Activated CD4-positive, alpha-beta memory T cell treated with anti-CD3 and anti-CD28 coated beads for 36 hours (primary cell): ENCODE measurements around the gene PLXDC2. TPM values are rescaled to one million over a fixed set of nuclear protein-coding genes. Genes with fewer than 3 reads are reported as not detected.
"Not testable (repeated sequence)": the region's sequence is repeated elsewhere in the genome, so short reads cannot be mapped to it uniquely, and the experiment has no call there.

Source experiments
- CTCF ChIA-PET: fragments of 350-600 bp; sonication (Branson Sonifier 250); formaldehyde crosslinking; loops from one replicate; lab custom pipeline; 2021; ENCODE audit warnings: antibody characterized with exemption, inconsistent platforms; lab: Charles Lee
- POLR2A ChIA-PET: fragments of 350-600 bp; sonication (Branson Sonifier 250); formaldehyde crosslinking; loops from one replicate; lab custom pipeline; 2021; ENCODE audit warnings: antibody characterized with exemption; lab: Charles Lee
- DNase-seq: peaks from one replicate; pipeline ENCODE4 v3.0.0-alpha.2; 2020
- H3K27ac Mint-ChIP-seq: one replicate; pipeline ENCODE4 v1.8.0; 2021; ENCODE audit warnings: mixed read lengths
- H3K27me3 Mint-ChIP-seq: one replicate; pipeline ENCODE4 v1.8.0; 2021; ENCODE audit warnings: mixed read lengths
- H3K36me3 Mint-ChIP-seq: one replicate; pipeline ENCODE4 v1.8.0; 2021; ENCODE audit warnings: mixed read lengths
- H3K4me1 Mint-ChIP-seq: one replicate; pipeline ENCODE4 v1.8.0; 2021; ENCODE audit warnings: low read depth, mixed read lengths
- H3K4me3 Mint-ChIP-seq: one replicate; pipeline ENCODE4 v1.8.0; 2021; ENCODE audit warnings: mild to moderate bottlenecking, mixed read lengths
- H3K9me3 Mint-ChIP-seq: one replicate; pipeline ENCODE4 v1.8.0; 2021; ENCODE audit warnings: mixed read lengths
- intact Hi-C: fragments of 100-400 bp; cut with micrococcal nuclease; formaldehyde crosslinking; loops from one replicate; pipeline ENCODE4 v1.15.1; 2023
- total RNA-seq, 2 experiments: library from RNA; stranded (reverse); gene quantifications; one replicate each; pipeline ENCODE4 v1.2.3, GENCODE V29; 2021

The PLXDC2 gene
- total RNA-seq, 2 experiments from 2014 or later: not detected

DNA sequence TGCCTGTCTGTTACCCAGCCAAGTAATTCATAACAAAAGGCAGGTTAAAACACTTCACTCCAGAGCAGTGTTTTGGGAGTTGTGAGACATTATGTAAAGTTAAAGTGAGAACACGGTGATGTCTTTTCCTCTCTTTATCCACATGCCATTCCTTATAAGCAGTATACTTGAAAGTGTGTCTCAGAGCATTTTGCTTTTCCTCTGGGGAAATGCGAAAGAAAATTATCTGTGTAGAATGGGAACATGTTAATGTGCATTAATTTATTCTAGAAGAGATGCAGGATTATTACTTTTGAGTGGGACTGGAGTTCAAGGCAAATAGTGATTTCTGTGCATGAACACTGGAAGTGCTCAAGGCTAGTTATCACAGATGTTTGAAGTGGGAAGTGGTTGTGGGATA lies 170.4 kb downstream of the PLXDC2 start:
- Mint-ChIP-seq H3K36me3 (no peaks in the 10 kb centered on the region), H3K4me1 (no peaks in the 10 kb centered on the region), H3K27ac (no peak overlapping the region), H3K27me3 (no peaks in the 10 kb centered on the region), H3K9me3 (peaks cover 2% of the 10 kb centered on the region), H3K4me3 (no peak overlapping the region)
- intact Hi-C loops: no loop called here
- ChIA-PET POLR2A (no interaction called here), CTCF (no interaction called here)
- DNase-seq: no peak

DNA sequence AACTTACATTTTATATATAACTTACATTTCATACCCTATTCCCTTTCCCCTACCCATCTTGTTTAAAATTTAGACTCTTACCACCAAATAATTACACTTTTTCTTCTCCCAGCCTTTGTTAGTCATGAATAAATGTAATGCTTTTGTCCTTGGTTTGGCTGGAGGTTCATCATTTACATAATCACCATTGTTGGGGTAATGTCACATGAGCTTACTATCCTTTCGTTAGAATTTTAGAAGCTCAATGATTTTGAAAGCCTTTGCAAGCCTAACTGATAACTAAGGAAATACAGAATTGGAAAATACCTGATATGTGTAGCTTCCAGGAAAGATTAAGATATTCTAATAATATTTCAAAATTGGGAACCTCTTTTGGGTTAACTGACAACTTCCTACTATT lies 171.7 kb downstream of the PLXDC2 start:
- ChIA-PET POLR2A (no interaction called here), CTCF (no interaction called here)
- intact Hi-C loops: no loop called here
- DNase-seq: no peak
- no peaks in the 10 kb centered on the region for H3K27me3 Mint-ChIP-seq
- no peak overlapping the region for H3K4me3 Mint-ChIP-seq
- no peaks in the 10 kb centered on the region for H3K4me1 Mint-ChIP-seq
- no peak overlapping the region for H3K27ac Mint-ChIP-seq
- H3K9me3 Mint-ChIP-seq: peaks cover 2% of the 10 kb centered on the region
- no peaks in the 10 kb centered on the region for H3K36me3 Mint-ChIP-seq

DNA sequence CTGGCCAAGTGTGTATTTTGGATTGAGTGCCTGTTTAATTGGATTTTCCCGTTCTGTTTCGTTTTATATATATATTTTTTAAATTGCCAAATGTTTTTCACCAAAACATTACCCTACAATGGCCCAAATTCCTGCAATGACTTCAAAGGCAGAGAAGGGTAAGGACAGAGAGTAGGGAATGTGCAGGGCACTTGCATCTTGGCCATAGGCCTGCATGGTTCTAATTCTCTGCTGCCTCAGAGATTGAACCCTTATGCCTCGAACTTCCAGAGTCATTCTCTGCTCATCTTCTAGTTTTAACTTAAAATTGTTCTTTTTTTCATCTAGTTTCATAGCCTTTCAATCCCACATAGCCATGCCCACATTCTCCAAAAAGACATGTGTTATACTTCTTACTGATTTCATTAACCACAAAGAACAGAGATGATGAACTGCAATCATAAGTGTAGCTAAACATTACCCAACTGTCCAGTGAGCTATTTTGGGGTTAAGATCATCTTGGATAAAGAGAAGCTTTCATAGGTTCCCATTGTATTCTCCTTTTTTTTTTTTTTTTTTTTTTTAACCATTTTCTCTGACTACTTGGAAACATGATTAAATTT lies 177.6 kb downstream of the PLXDC2 start:
- H3K27me3 Mint-ChIP-seq: no peaks in the 10 kb centered on the region
- no peaks in the 10 kb centered on the region for H3K36me3 Mint-ChIP-seq
- no peak overlapping the region for H3K27ac Mint-ChIP-seq
- H3K4me3 Mint-ChIP-seq: no peak overlapping the region
- ChIA-PET CTCF (no interaction called here), POLR2A (no interaction called here)
- no peaks in the 10 kb centered on the region for H3K4me1 Mint-ChIP-seq
- intact Hi-C loops: no loop called here
- H3K9me3 Mint-ChIP-seq: peaks cover 8% of the 10 kb centered on the region
- no peak for DNase-seq

DNA sequence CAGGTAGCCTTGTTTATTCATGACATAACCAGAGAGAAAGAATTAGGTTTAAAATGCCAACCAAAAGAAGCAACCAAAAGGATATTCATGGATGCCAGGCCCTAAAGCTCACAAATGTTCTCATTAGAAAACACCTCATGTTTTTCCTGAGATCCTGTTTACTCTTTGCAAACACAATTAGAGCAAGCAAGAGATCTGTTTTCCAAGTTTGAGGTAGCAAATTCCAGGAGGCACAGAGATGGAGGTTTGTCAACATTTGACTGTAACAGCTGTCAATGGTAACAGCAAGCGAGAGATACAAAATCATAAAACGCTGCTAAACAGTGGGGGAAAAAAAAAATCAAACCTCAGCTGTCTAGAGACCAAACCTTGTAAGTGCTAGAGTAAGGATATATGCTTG lies 182.2 kb downstream of the PLXDC2 start:
- CTCF ChIA-PET: no interaction called here
- Mint-ChIP-seq H3K4me1 (no peaks in the 10 kb centered on the region), H3K27ac (no peak overlapping the region), H3K9me3 (peaks cover 13% of the 10 kb centered on the region), H3K4me3 (no peak overlapping the region), H3K36me3 (no peaks in the 10 kb centered on the region), H3K27me3 (no peaks in the 10 kb centered on the region)
- intact Hi-C loops: no loop called here
- no peak for DNase-seq
- POLR2A ChIA-PET: no interaction called here

DNA sequence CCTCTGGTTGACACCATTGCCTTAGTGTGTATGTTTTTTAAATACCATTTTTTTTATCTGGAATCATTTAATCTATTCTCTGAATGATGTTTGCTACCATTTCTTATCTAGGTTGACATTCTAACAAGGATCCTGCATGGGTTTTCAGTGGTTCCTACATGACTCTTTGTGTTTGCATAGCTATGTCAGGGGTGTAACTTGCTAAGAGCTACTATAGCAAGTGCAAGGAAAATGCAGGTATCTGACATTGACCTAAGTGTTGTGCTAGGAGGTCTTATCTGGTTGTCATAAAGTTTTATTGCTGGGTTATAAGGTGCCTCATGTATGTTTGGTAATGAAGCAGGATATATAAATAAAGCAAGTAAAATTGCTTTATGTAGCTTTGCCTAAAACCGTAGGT lies 183.2 kb downstream of the PLXDC2 start:
- H3K9me3 Mint-ChIP-seq: peaks cover 13% of the 10 kb centered on the region
- ChIA-PET POLR2A (no interaction called here), CTCF (no interaction called here)
- no peak overlapping the region for H3K27ac Mint-ChIP-seq
- no peaks in the 10 kb centered on the region for H3K27me3 Mint-ChIP-seq
- intact Hi-C loops: no loop called here
- H3K4me3 Mint-ChIP-seq: no peak overlapping the region
- no peak for DNase-seq
- no peaks in the 10 kb centered on the region for H3K4me1 Mint-ChIP-seq
- H3K36me3 Mint-ChIP-seq: no peaks in the 10 kb centered on the region

DNA sequence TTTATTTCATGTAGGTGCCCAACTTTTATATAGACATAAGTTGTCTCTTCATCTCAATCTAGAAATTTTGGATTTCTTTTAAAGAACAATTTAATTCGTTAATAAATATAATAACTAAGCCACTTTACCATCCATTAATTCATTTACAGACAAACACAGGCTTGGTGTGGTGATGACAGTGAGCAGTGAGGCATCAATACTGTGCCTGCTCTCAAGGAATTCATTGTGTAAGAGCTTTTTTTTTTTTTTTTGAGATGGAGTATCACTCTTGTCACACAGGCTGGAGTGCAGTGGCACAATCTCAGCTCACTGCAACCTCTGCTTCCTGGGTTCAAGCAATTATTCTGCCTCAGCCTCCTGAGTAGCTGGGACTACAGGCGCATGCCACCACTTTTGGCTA lies 185.8 kb downstream of the PLXDC2 start:
- H3K27me3 Mint-ChIP-seq, H3K4me3 Mint-ChIP-seq, POLR2A ChIA-PET, CTCF ChIA-PET, intact Hi-C loops, H3K9me3 Mint-ChIP-seq, DNase-seq, H3K36me3 Mint-ChIP-seq, H3K4me1 Mint-ChIP-seq, H3K27ac Mint-ChIP-seq: not testable (repeated sequence)

DNA sequence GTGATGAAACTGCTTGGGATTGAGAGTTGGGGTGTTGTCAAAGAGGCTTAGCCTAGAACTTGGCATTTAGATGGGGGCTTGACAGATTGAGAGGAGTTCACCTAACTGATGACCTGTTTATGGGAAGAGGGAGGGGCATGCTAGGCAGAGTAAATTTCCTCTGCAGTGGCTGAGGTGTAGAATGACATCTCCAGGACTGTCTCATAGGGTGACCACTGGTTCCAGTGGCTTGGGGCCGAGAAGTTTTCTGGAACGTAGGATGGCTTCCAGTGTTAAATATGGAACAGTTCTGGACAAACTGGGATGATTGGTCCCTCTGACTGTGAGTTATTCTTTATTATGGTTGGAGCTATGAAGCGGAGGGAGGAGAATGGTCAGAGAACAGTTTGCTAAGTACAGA lies 186.4 kb downstream of the PLXDC2 start:
- H3K27me3 Mint-ChIP-seq: no peaks in the 10 kb centered on the region
- no peaks in the 10 kb centered on the region for H3K36me3 Mint-ChIP-seq
- no peak overlapping the region for H3K4me3 Mint-ChIP-seq
- peaks cover 9% of the 10 kb centered on the region for H3K9me3 Mint-ChIP-seq
- intact Hi-C loops: no loop called here
- ChIA-PET POLR2A (no interaction called here), CTCF (no interaction called here)
- no peaks in the 10 kb centered on the region for H3K4me1 Mint-ChIP-seq
- H3K27ac Mint-ChIP-seq: no peak overlapping the region
- DNase-seq: no peak

DNA sequence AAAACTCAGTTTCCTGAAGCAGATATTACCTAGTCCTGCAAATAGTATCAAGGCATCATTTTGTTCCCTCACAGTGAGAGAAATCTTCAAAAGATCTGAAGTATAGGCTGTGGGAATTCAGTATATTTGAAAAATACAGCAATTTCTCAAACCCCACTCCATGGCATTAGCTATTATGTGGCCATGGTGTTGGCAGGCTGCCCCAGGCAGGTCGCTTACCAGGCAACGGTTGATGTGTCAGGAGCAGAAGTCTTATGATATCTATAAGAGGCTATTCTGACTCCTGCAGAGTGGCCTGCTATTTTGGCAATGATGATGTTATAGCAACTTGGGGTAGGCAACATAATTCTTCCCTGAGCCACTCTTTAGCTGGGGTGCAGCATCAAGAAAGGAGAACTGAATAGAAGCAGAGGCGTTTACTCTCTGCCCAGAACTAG lies 187.9 kb downstream of the PLXDC2 start:
- no peak overlapping the region for H3K4me3 Mint-ChIP-seq
- no peaks in the 10 kb centered on the region for H3K36me3 Mint-ChIP-seq
- no peak for DNase-seq
- H3K9me3 Mint-ChIP-seq: peaks cover 9% of the 10 kb centered on the region
- ChIA-PET POLR2A (no interaction called here), CTCF (no interaction called here)
- no peak overlapping the region for H3K27ac Mint-ChIP-seq
- H3K4me1 Mint-ChIP-seq: no peaks in the 10 kb centered on the region
- intact Hi-C loops: no loop called here
- H3K27me3 Mint-ChIP-seq: no peaks in the 10 kb centered on the region

DNA sequence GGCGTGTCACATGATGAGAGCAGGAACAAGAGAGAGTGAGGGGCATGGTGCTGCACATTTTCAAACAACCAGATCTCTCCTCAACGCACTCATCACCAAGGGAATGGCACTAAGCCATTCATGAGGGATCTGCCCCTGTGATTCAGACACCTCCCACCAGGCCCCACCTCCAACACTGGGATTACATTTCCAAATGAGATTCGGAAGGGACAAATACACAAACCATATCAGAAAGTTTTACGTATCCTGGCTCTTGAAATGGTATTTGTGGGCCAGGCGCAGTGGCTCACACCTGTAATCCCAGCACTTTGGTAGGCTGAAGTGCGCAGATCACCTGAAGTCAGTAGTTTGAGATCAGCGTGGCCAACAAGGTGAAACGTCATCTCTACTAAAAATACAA lies 189.4 kb downstream of the PLXDC2 start:
- Mint-ChIP-seq H3K9me3 (peaks cover 9% of the 10 kb centered on the region), H3K27ac (no peak overlapping the region)
- intact Hi-C loops: no loop called here

DNA sequence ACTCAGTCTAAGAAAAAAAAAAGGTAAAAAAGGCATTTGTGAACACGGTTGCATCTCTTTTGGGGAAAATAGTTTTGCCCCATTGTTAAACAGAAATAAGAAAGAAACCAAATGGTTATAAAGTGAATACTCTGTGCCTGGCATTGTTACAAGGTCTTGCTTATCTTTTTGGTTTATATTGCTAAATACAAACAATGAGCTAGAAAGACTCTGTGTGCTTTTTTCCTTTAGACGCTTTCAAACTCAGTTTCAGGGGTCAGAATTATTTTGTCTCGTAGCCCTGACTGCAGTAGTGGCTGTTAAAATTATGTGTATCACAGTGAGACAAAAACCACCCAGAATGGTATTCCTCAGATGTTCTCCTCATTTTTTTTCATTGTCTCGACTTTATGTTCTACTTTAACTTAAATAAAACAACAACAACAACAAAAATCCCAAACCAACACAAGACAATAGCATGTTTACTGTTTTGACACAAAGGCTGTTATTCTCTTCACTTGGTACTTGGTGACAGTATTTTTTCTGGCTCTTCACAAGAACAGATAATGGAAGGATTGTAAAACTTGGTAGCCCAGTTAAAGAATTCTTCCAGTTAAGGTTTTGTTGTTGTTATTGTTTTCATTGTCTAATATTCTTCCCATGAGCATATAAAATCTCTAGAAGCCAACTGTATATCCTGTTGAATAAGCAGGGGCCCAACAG lies 190.1 kb downstream of the PLXDC2 start:
- no peak overlapping the region for H3K27ac Mint-ChIP-seq
- CTCF ChIA-PET: no interaction called here

More for the DNA sequence above, 189.4 kb downstream of the PLXDC2 start:
- ChIA-PET CTCF (no interaction called here), POLR2A (no interaction called here)
- no peak overlapping the region for H3K4me3 Mint-ChIP-seq
- no peaks in the 10 kb centered on the region for H3K36me3 Mint-ChIP-seq
- DNase-seq: no peak
- H3K4me1 Mint-ChIP-seq: no peaks in the 10 kb centered on the region
- no peaks in the 10 kb centered on the region for H3K27me3 Mint-ChIP-seq

DNA sequence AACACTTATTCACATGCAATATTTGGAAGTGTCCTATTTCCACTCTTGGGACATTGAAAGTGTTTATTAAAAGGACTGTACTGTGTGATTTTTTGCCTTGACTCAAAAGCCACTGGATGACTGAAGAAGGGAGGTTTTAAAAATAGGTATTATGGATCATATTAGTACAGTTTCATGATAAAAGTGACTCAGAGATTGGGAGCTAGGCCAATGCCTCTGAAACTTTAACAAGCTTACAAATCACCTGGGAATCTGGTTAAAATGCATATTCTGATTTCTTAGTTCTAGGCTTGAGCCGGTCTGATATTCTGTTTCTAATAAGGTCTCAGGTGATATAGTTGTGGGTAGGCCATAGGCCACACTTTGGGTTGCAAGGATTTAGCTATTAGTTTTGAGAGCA lies 191.2 kb downstream of the PLXDC2 start:
- H3K27ac Mint-ChIP-seq: no peak overlapping the region
- intact Hi-C loops: no loop called here
- ChIA-PET POLR2A (no interaction called here), CTCF (no interaction called here)
- DNase-seq: no peak
- peaks cover 7% of the 10 kb centered on the region for H3K9me3 Mint-ChIP-seq
- H3K36me3 Mint-ChIP-seq: no peaks in the 10 kb centered on the region
- H3K4me3 Mint-ChIP-seq: no peak overlapping the region
- no peaks in the 10 kb centered on the region for H3K27me3 Mint-ChIP-seq
- H3K4me1 Mint-ChIP-seq: no peaks in the 10 kb centered on the region

More for the DNA sequence above, 190.1 kb downstream of the PLXDC2 start:
- no peak overlapping the region for H3K4me3 Mint-ChIP-seq
- POLR2A ChIA-PET: no interaction called here
- intact Hi-C loops: no loop called here
- H3K9me3 Mint-ChIP-seq: peaks cover 9% of the 10 kb centered on the region
- no peak for DNase-seq
- H3K4me1 Mint-ChIP-seq: no peaks in the 10 kb centered on the region
- no peaks in the 10 kb centered on the region for H3K27me3 Mint-ChIP-seq
- no peaks in the 10 kb centered on the region for H3K36me3 Mint-ChIP-seq

DNA sequence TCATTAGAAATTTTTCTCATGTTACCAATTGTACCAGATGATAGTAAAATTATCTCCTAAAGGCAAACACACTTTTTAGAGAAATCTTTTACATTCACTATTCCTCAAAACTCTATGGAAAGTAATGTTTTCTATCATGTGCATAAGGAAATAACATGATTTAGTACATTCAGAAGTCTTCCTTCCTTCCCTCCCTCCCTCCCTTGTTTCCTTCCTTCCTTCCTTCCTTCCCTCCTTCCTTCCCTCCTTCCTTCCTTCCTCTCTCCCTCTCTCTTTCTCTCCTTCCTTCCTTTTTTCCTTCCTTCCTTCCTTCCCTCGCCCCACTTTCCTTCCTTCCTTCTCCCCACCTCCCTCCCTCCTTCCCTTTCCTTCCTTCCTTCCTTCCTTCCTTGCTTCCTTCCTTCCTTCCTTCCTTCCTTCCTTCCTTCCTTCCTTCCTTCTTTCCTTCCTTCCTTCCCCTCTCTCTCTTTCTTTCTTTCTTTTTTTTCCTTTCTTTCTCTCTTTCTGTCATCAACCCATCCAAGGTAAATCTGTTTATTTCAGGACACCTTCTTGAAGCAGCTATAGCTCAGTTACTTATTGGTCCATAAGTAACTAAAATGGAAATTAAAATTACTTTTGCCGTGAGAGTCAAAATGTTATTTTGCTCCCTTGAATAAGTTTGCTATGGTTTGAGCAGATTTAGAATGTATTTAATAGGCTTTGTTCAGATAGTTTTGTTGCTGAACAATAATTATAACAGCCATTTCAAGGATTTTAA lies 197.9 kb downstream of the PLXDC2 start:
- CTCF ChIA-PET: no interaction called here
- no peak overlapping the region for H3K4me3 Mint-ChIP-seq

More for the DNA sequence above, 197.9 kb downstream of the PLXDC2 start:
- Mint-ChIP-seq H3K4me1 (no peaks in the 10 kb centered on the region), H3K27ac (no peak overlapping the region), H3K9me3 (peaks cover 10% of the 10 kb centered on the region), H3K36me3 (no peaks in the 10 kb centered on the region), H3K27me3 (no peaks in the 10 kb centered on the region)
- intact Hi-C loops: no loop called here
- POLR2A ChIA-PET: no interaction called here
- no peak for DNase-seq
